ENCODE data around the gene TSFM.

GRCh38 chr12:57816855-57817151 is 34.2 kb downstream of the TSFM start:
- TF ChIP-seq CTCF (IDR thresholded peaks at IDR 0.05) (no peak), POLR2AphosphoS5 (IDR thresholded peaks at IDR 0.05; ENCODE audit: low read depth, low read length) (no peak), REST (IDR thresholded peaks at IDR 0.05; ENCODE audit: insufficient read depth in 1 of 2, low read depth in 2 of 2, low read length in 1 of 2) (no peak)

All from Panc1 (cell line).